IPS DF 6.9 (cell line): ENCODE data around the gene XXYLT1.
A peak's percentile ranks its signal among the peaks of the same experiment; 100 is the strongest.

Experiments used
- DNase-seq: peaks from one replicate; pipeline ENCODE4 v3.0.0-alpha.2; 2013; ENCODE audit warnings: low read depth, low spot score
- H3K27ac ChIP-seq: one replicate; pipeline ENCODE4 v1.5.1; 2013; ENCODE audit warnings: low read length, control low read depth
- H3K27me3 ChIP-seq: 2 replicates; pipeline ENCODE4 v1.6.1; 2013; ENCODE audit warnings: mild to moderate bottlenecking, low read length; ENCODE audit not compliant: control insufficient read depth, insufficient read depth
- H3K36me3 ChIP-seq: 2 replicates; pipeline ENCODE4 v1.6.1; 2013; ENCODE audit warnings: low read length; ENCODE audit not compliant: control insufficient read depth, insufficient read depth
- H3K4me1 ChIP-seq: 2 replicates; pipeline ENCODE4 v1.6.1; 2013; ENCODE audit warnings: low read length; ENCODE audit not compliant: control insufficient read depth, insufficient read depth
- H3K4me3 ChIP-seq: 2 replicates; pipeline ENCODE4 v1.5.1; 2013; ENCODE audit warnings: mild to moderate bottlenecking, low read length
- H3K9me3 ChIP-seq: 2 replicates; pipeline ENCODE4 v1.6.1; 2013; ENCODE audit warnings: low read length, inconsistent platforms; ENCODE audit not compliant: control insufficient read depth, insufficient read depth
- WGBS: extraction: QIAGEN DNeasy Blood & Tissue Kit; methylation state at CpG from one replicate; pipeline ENCODE4 v1.1.7; 2013; ENCODE audit warnings: mixed read lengths, missing lambda C conversion rate; ENCODE audit not compliant: insufficient read length, insufficient coverage; 5-methylcytosine and 5-hydroxymethylcytosine counted together

XXYLT1 gene

GRCh38 chr3:195128255-195129071 is 142.5 kb downstream of the XXYLT1 start:
- WGBS, result no CpG with 5 or more reads among the region's 7 CpGs
- Histone ChIP-seq H3K4me3 (no peak overlapping the region), H3K4me1 (peaks cover 1% of the 10 kb centered on the region), H3K9me3 (no peaks in the 10 kb centered on the region), H3K27me3 (no peaks in the 10 kb centered on the region), H3K27ac (no peak overlapping the region), H3K36me3 (no peaks in the 10 kb centered on the region)
- DNase-seq, result no peak

GRCh38 chr3:195126056-195126605 is 144.8 kb downstream of the XXYLT1 start:
- no peaks in the 10 kb centered on the region for H3K27me3 ChIP-seq
- WGBS, result no CpG with 5 or more reads among the region's 14 CpGs
- H3K4me1 ChIP-seq, result peaks cover 1% of the 10 kb centered on the region
- no peaks in the 10 kb centered on the region for H3K9me3 ChIP-seq
- H3K36me3 ChIP-seq, result no peaks in the 10 kb centered on the region
- H3K4me3 ChIP-seq, result no peak overlapping the region
- DNase-seq, result no peak
- H3K27ac ChIP-seq, result no peak overlapping the region

GRCh38 chr3:195125646-195126045 is 145.3 kb downstream of the XXYLT1 start:
- no peaks in the 10 kb centered on the region for H3K9me3 ChIP-seq
- whole genome bisulfite sequencing, result no CpG with 5 or more reads among the region's 11 CpGs
- DNase-seq, result no peak
- peaks cover 1% of the 10 kb centered on the region for H3K4me1 ChIP-seq
- no peaks in the 10 kb centered on the region for H3K36me3 ChIP-seq
- no peaks in the 10 kb centered on the region for H3K27me3 ChIP-seq
- no peak overlapping the region for H3K4me3 ChIP-seq
- no peak overlapping the region for H3K27ac ChIP-seq

DNA sequence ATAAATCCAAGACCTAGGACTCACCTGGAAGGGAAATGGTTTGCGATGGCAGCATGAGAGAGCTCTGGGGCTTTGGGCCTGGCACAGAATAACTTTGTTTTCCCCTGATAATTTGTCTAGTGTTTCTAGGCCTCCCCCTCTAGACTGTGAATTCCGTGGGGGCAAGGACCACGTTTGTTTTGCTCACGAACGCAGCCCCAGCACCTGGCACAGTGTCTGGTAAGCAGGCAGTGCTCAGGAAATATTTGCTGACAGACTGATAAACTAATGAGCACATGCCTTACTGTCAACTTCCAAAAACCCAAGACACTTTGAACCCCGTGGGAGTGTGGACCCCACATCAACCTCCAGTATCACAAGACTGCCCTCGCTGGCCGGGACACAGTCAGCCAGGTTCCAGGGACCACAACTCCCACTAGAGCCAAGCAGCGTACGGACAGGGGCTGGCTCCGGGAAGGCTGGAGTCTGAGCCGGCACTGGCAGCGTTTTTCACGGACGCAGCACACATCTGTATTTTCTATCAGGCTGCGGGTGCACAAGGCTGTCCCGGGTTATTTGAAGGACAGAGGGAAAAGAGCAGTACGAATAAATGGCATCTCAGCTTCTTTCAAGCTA is 146.5 kb downstream of the XXYLT1 start:
- no peaks in the 10 kb centered on the region for H3K36me3 ChIP-seq
- H3K27ac ChIP-seq, result no peak overlapping the region
- no CpG with 5 or more reads among the region's 18 CpGs for WGBS
- H3K4me1 ChIP-seq, result peaks cover 1% of the 10 kb centered on the region
- no peak for DNase-seq
- H3K4me3 ChIP-seq, result no peak overlapping the region
- no peaks in the 10 kb centered on the region for H3K9me3 ChIP-seq
- no peaks in the 10 kb centered on the region for H3K27me3 ChIP-seq

- Histone ChIP-seq H3K27ac (no peak overlapping the region), H3K9me3 (no peaks in the 10 kb centered on the region), H3K36me3 (no peaks in the 10 kb centered on the region), H3K4me3 (no peak overlapping the region), H3K4me1 (peaks cover 5% of the 10 kb centered on the region), H3K27me3 (no peaks in the 10 kb centered on the region)
- no peak for DNase-seq
- WGBS, result no CpG with 5 or more reads among the region's 13 CpGs
Measured at GRCh38 chr3:195123281-195123691, 147.7 kb downstream of the XXYLT1 start.

- Histone ChIP-seq H3K9me3 (no peaks in the 10 kb centered on the region), H3K4me3 (no peak overlapping the region), H3K4me1 (peaks cover 6% of the 10 kb centered on the region), H3K27me3 (no peaks in the 10 kb centered on the region), H3K27ac (no peak overlapping the region), H3K36me3 (no peaks in the 10 kb centered on the region)
- DNase-seq, result no peak
- no CpG with 5 or more reads among the region's 4 CpGs for WGBS
Measured at GRCh38 chr3:195122261-195122660, 148.7 kb downstream of the XXYLT1 start.

GRCh38 chr3:195120267-195120601 is 150.7 kb downstream of the XXYLT1 start:
- no CpG with 5 or more reads among the region's 2 CpGs for WGBS
- Histone ChIP-seq H3K4me1 (peaks cover 6% of the 10 kb centered on the region), H3K9me3 (no peaks in the 10 kb centered on the region), H3K27me3 (no peaks in the 10 kb centered on the region), H3K4me3 (no peak overlapping the region), H3K36me3 (no peaks in the 10 kb centered on the region), H3K27ac (no peak overlapping the region)
- no peak for DNase-seq

- no peak overlapping the region for H3K4me3 ChIP-seq
- WGBS, result no CpG with 5 or more reads among the region's 16 CpGs
- H3K36me3 ChIP-seq, result no peaks in the 10 kb centered on the region
- peak; percentile 39 for DNase-seq
- H3K27ac ChIP-seq, result no peak overlapping the region
- H3K9me3 ChIP-seq, result no peaks in the 10 kb centered on the region
- no peaks in the 10 kb centered on the region for H3K27me3 ChIP-seq
- peaks cover 6% of the 10 kb centered on the region for H3K4me1 ChIP-seq
Measured at GRCh38 chr3:195119461-195120266, 151.3 kb downstream of the XXYLT1 start.

- Histone ChIP-seq H3K27me3 (no peaks in the 10 kb centered on the region), H3K4me1 (peaks cover 6% of the 10 kb centered on the region), H3K9me3 (no peaks in the 10 kb centered on the region), H3K4me3 (no peak overlapping the region), H3K36me3 (no peaks in the 10 kb centered on the region), H3K27ac (no peak overlapping the region)
- WGBS, result no CpG with 5 or more reads among the region's 13 CpGs
- no peak for DNase-seq
Measured at GRCh38 chr3:195118671-195119070, 152.3 kb downstream of the XXYLT1 start.

- no peaks in the 10 kb centered on the region for H3K9me3 ChIP-seq
- no CpG with 5 or more reads among the region's 10 CpGs for WGBS
- DNase-seq, result no peak
- no peak overlapping the region for H3K4me3 ChIP-seq
- H3K27ac ChIP-seq, result no peak overlapping the region
- H3K36me3 ChIP-seq, result no peaks in the 10 kb centered on the region
- H3K4me1 ChIP-seq, result peaks cover 6% of the 10 kb centered on the region
- no peaks in the 10 kb centered on the region for H3K27me3 ChIP-seq
Measured at GRCh38 chr3:195117978-195118581, 152.9 kb downstream of the XXYLT1 start.
